Iris pigment epithelial cell (primary cell): ENCODE results near the gene CTRB1.
"Not testable (repeated sequence)": the region's sequence is repeated elsewhere in the genome, so short reads cannot be mapped to it uniquely, and the experiment has no call there.

ENCODE experiments used
- DNase-seq: peaks from one replicate; pipeline ENCODE4 v3.0.0-alpha.2; 2011; ENCODE audit warnings: low read depth

Gene CTRB1

GRCh38 chr16:75254359-75254837, 35.6 kb downstream of the CTRB1 start:
- peak; percentile 91 for DNase-seq

DNA sequence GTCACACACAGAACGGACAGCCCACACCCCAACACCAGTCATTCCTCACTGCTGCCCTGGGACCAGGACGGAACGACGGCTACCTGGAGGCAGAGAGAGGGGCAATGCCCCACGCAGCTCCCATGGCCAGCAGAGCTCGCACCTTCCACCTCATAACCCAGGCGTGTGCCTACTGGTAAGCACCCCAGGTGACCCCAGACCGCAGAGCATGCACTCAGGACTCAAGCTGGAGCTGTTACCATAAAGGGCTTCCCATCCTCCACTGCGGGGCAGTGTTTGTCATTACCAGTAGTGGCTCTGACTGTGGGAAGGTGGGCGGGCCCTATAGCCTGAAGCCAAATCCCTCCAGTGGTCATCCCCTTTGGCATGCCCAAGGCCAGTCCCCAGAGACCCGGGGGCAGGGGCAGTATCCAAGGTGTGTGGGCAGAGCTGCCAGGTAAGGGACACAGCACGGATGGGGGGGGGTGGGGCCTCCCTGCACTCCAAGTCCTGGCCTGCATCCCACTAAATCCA, 37.3 kb downstream of the CTRB1 start:
- DNase-seq, result no peak

DNA sequence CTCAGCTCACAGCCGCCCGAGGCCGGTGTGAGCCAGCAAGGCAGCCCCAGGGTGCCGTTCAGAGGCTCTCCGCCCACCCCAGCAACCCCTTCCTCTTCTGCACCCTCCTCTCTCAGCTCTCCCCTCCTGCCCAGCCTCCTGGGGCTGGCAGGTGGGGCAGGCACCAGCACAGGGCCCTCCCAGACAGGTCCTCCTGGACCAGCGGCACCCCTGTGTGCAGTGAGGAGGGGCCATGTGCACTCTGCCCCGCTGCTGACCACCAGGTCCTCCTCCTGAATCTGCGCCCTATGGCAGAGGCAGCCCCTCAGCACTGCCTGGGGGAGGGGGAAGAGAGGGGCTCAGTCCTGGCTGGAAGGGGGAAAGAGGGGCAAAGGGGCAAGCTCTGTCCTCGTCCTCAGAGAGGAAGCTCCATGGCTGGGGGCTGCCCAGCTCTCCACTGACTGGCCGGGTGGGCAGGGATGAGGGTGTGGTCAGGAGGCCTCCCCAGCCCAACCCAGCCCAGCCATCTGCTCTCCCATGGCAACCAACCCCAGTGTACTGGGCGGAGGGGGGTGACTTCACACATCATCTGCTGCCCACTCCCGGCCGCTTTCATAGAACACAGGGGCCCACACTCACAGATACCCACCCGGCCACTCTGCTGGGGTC, 38.0 kb downstream of the CTRB1 start:
- DNase-seq, result no peak

- DNase-seq, result no peak
These were observed 39.4 kb downstream of the CTRB1 start for GRCh38 chr16:75257886-75258806.

- no peak for DNase-seq
These were observed 40.0 kb downstream of the CTRB1 start for GRCh38 chr16:75258807-75259141.

DNA sequence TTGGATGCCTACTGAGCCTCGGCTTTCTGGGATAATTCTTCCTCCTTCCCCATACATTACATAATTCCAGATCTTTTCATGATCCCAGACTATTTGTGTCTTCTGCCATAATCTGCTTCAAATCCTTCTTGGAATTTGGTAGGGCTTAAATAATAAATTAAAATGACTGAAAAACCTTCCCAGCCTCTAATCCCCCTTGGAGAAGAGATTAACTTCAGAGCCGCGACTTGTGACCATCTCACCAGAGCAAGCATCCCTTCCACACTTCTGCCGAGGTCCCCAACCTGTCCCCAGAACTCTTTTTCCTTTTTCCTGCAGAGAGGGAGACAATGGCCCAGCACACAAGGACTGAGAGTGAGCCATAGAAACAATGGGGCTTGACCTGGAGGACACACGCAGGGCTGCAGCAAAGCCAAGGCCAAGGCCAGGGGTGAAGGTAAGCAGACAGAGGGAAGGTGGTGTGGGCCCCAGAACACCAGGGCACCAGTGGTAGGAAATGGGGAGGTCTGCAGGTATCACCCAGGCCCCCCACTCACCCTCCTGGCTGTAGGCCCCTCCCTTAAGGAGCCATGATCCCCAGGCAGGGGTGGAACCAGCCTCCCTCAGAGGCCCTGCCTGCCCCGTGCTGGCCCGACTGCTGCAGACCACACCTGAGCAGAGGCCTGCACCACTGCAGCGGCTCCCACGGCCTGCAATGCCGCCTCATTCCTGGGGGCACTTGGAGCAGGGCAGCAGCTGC, 42.2 kb downstream of the CTRB1 start:
- no peak for DNase-seq

DNA sequence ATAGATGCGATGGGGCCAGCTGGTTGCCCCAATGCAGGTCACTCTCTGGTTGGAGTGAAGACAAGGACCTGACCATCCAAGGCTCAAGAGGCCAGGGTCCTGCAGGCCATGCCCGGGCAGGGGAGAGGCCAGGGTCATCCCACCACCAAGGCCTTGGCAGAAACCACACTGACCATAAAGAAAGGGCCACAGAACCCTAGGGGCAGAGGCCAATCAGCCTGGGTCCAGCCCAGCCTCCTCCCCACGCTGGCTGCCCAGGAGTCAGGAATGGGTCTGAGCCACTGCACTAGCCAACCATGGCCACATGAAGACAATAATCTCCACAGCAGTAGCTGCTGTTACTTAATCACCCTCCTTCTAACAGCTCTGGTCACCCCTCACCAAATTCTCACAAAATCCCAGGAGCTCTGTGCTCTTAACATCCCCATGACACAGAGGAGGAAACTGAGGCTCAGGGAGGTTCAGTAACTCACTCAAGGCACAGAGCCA, 42.8 kb downstream of the CTRB1 start:
- DNase-seq, result no peak

GRCh38 chr16:75262104-75262799, 43.5 kb downstream of the CTRB1 start:
- DNase-seq, result peak; percentile 33

- no peak for DNase-seq
These were observed 44.0 kb downstream of the CTRB1 start for GRCh38 chr16:75262800-75263127.

DNA sequence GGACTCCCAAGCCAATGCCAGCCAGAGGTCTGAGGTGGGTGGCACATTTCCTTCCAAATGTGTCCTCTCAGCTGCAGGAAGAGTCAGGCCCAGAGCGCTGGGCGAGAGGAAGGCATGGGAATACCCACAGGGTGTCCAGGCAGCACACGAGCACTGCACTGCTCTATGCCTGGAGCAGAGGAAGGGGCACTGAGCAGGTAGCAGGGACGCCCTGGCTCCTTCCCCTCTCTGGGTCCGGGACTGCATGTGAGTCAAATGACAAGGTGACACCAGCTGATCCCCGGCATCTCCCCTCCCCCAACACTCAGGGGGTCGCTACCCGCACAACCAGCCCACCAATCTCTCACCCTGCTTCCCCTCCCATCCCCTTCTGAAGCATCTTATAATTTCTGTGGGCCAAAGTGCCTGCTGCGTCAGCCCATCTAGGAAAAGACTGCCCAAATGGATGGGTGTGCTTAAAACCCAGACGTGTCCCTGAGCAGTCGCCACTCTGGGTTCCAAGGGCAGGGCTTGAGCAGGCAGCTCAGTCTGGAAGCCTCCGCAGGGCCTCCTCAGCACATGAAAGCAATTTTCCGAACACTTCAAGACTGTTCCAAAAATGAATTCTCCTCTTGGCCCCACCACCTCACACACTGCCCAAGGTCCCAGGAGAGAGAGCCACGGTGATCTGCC, 44.6 kb downstream of the CTRB1 start:
- no peak for DNase-seq

- DNase-seq, result no peak
These were observed 45.2 kb downstream of the CTRB1 start for GRCh38 chr16:75263963-75264445.

DNA sequence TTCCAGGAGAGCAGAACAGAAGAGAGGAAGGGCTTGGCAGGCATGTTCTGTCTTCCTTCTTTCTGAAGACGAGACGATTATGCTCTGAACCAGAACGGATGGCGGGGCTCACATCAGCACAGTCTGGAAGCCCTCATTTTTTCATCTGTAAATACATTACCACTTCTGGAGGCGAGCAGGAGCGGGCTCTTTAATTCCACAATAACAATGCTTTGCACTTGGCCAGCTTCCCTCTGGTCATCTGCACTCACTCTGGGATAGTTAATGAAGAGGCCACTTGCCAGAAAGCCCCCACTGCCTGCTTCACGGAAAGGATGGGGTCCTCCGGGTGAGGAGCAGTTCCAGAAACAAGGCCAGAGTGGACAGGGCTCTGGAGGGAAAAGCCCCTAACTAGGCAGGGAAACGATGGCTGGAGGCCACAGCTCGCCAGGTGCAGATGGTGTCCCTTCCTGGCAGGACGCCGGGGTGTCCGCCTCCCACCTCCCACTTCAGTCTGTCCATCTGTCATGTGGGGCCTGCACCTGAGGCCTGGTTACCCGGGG, 45.7 kb downstream of the CTRB1 start:
- DNase-seq, result no peak

DNA sequence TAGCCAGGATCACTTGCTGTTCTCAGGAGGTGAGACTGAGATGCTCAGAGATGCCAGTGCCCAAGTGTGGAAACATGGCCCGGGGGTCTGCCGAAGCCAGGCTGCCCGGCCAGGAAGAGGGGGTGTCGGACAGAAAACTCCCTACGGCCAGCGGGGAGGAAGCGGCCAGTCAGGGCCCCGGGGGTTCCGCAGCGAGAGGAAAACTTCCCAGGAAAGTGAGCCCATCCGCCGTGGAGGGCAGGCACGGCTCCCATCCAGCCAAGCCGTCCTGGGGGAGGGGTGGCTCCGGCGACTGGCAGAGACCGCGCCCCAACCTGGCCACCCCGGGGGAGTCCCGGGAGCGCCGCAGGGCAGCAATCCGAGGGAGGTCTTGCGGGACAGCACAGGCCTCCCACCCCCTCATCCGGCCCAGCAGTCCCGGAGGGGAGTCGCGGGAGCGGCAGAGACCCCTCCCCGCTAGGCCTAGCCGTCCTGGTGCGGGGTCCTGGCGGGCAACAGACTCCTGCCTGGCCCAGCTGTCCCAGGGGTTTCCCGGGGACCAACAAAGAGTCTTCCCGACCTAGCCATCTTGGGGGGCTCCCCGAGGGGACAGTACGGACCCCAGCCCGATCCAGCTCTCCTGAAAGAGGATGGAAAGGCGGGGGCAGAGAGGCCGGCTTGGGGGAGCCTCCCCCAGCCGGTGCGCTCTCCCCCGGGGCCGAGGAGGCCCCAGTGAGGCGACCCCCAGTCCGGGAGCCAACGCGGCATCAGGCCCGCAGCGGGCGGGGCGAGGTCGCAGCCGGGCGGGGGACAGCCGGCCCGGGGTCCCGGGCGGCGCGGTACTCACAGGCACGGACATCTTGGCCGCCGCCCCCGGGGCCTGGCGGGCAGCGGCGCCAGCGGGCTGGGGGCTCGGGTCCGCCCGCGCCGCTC, 46.5 kb downstream of the CTRB1 start:
- DNase-seq, result no peak

DNA sequence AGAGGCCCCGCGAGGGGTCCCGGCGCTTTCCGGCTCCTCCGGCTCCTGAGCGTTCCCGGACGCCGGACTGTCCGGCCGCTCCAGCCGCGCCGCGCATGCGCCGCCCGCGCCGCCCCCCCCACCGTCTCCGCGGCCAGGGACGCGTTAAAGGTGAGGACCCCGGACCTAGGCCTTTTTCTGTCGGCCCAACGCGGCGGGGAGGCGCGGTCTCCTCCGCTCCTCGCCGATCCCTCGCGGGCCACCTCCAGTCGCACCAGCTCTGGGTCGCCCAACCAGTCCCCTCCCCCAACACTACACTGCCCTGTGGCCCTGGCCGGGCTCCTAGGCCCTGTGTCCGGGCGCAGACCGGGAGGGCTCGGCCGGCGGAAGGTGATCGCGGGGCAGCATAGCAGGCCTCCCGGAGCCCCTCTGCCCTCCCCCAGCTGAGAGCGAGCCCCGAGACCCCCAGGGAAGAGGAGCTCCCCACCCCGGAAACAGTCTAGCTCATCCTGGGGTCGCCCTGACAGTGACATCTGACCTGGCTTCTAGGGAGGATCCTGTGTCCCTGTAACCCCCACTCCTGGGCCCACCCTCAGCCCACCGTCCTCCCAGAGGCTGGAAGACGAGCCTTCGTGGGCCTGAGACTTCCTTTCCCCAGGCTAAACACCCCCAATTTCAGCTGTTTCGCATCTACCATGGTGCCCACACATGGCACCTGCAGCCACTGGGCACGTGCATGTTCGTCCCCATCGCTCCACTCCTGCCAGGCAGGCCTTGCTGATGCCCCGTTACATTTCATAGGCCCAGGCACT, 47.3 kb downstream of the CTRB1 start:
- peak; percentile 47 for DNase-seq

DNA sequence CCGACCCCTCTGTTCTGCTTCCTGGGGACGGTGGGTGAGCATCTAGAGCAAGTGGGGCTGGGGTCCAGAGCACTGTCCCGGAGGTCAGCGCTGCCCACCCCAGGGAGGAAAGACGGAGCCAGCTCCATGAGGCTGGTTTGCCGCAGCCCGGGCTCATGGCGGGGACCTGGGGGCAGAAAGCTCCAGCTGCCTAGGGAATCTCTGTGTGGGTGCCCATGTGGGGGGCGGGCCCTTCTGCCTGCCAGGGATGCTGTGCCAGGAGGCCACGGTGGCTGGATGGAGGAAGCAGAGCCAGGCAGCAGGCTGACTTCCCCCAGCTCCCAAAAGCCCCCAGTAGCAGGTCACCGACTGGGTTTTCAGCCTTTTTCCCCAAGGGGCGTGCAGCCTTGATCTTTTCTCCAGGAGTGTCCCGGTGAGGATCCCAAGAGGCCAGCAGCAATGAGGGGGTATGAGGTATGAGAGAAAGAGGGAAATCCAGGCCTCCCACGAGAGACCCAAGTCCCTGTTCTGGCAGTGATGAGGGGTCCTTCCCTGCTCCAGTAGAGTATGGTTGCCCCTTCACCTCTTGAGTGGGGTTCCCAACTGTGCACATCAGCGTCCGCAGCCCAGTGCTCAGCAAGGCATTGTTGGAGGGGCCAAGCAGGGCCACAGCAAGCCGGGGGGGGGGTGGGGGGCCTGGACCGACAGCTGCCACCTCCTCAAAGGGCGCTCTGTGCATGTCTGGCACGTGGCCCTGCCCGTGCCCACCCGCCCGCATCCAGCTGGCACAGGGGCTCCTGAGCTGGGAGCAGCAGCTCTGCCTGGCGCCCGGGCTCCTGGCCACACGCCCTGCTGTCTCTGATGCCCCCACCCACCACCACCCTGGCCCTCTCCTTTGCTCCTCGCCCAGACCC, 48.2 kb downstream of the CTRB1 start:
- DNase-seq, result no peak

DNA sequence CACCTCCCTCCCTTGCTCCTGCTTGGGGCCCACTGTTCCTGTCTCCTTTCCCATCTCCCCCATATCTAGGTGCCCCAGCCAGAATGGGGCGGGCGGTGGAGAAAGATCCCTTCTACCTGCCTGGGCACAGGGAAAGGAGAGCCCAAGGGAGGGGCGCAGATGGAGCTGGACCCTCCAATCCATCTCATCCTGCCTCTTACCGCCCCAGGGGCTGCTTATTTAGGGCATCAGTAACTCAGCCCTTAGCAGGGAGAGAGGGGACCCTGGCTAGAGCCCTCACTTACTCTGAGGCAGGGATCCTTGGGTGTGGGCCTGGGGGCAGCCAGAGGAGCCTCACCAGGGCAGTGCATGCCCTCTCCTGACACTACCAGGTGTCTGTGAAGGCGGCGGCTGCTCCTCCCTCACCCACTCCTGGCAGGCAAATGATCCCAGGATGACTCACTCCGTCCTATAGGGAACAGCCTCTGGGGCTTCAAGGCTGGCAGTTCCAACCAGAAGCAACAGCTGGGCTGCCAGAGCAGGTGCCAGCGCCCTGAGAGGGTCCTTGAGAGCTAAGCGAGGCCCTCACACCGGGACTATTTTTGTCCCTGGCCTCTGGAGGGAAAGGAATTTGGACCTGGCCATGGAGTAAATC, 49.0 kb downstream of the CTRB1 start:
- DNase-seq, result peak; percentile 42

DNA sequence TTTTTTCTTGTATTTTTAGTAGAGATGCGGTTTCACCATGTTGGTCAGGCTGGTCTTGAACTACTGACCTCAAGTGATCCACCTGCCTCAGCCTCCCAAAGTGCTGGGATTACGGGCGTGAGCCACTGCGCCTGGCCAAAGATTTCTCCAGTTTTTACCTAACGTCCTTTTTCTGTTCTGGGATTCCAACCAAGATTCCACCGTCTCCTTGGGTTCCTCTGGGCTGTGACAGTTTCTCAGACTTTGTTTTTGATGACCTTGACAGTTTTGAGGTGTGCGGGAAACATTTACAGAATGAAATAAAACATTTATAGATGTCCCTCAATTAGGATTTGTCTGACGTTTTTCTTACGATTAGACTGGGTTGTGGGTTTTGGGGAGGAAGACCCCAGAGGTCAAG, 50.6 kb downstream of the CTRB1 start:
- not testable (repeated sequence) for DNase-seq
